Ishikawa (cell line): ENCODE results near the gene COL15A1.

Experiments
- CREB1 ChIP-seq: IDR thresholded peaks from 2 replicates; pipeline ENCODE4 v1.6.1; 2012; ENCODE audit warnings: low read depth
- EGR1 ChIP-seq: IDR thresholded peaks from 2 replicates; pipeline ENCODE4 v1.6.1; 2012
- EP300 ChIP-seq: IDR thresholded peaks from 2 replicates; pipeline ENCODE4 v1.6.1; 2012; ENCODE audit warnings: borderline replicate concordance
- TF ChIP-seq, protein P1 (sequence below): IDR thresholded peaks from 2 replicates; pipeline ENCODE4 v1.6.1; 2012; ENCODE audit warnings: low read depth, mild to moderate bottlenecking
- TF ChIP-seq, protein P2 (sequence below): IDR thresholded peaks from 2 replicates; pipeline ENCODE4 v1.6.1; 2012

DNA sequence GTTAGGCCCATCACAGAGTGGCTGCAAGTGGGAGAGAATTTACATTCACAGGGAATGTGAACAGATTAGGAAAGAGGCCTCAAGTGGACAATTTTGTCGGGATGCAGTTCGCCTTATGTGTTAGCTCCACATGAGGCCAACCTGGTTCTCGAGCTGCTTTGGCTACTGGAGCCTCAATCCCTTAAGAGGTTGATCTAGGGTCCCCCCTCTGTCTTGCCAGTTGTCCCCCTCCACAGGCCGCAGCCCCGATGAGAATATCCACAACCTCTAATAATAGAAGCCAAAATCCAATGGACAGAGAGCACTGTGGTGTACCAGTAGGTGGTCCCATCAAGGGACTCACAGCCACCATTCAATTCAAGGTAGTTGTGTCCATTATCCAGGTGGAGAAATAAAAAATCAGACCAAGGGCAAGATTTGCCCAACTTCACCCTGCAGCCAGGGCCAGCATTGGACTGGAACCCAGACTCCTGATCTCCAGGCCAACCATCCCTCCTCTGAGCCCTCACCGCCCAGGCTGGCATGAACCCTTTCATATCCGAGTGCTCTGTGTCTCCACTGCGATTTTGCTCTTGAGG, 1.7 kb upstream of the COL15A1 start:
- TF ChIP-seq EGR1: no peak
- TF ChIP-seq, protein P1, sequence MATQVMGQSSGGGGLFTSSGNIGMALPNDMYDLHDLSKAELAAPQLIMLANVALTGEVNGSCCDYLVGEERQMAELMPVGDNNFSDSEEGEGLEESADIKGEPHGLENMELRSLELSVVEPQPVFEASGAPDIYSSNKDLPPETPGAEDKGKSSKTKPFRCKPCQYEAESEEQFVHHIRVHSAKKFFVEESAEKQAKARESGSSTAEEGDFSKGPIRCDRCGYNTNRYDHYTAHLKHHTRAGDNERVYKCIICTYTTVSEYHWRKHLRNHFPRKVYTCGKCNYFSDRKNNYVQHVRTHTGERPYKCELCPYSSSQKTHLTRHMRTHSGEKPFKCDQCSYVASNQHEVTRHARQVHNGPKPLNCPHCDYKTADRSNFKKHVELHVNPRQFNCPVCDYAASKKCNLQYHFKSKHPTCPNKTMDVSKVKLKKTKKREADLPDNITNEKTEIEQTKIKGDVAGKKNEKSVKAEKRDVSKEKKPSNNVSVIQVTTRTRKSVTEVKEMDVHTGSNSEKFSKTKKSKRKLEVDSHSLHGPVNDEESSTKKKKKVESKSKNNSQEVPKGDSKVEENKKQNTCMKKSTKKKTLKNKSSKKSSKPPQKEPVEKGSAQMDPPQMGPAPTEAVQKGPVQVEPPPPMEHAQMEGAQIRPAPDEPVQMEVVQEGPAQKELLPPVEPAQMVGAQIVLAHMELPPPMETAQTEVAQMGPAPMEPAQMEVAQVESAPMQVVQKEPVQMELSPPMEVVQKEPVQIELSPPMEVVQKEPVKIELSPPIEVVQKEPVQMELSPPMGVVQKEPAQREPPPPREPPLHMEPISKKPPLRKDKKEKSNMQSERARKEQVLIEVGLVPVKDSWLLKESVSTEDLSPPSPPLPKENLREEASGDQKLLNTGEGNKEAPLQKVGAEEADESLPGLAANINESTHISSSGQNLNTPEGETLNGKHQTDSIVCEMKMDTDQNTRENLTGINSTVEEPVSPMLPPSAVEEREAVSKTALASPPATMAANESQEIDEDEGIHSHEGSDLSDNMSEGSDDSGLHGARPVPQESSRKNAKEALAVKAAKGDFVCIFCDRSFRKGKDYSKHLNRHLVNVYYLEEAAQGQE: no peak
- TF ChIP-seq CREB1: no peak
- no peak for TF ChIP-seq EP300
- TF ChIP-seq, protein P2, sequence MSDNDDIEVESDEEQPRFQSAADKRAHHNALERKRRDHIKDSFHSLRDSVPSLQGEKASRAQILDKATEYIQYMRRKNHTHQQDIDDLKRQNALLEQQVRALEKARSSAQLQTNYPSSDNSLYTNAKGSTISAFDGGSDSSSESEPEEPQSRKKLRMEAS: no peak
